Retinal pigment epithelial cell (primary cell): Measurements from ENCODE around the gene SLC26A6.
A peak's percentile ranks its signal among the peaks of the same experiment; 100 is the strongest.

Source experiments
- DNase-seq: peaks from one replicate; pipeline ENCODE4 v3.0.0-alpha.2; 2010; ENCODE audit warnings: low read depth
- H3K4me3 ChIP-seq: 2 replicates; pipeline ENCODE4 v1.5.1; 2011; ENCODE audit warnings: mild to moderate bottlenecking, low read length, control low read depth, moderate library complexity
- TF ChIP-seq, protein P1 (sequence below): conservative IDR thresholded peaks from 2 replicates; pipeline ENCODE4 v1.5.1; 2011; ENCODE audit warnings: low read depth, low read length, control low read depth, inconsistent platforms

The SLC26A6 gene

GRCh38 chr3:48612309-48612708 lies 23.0 kb downstream of the SLC26A6 start:
- DNase-seq: no peak
- TF ChIP-seq, protein P1, sequence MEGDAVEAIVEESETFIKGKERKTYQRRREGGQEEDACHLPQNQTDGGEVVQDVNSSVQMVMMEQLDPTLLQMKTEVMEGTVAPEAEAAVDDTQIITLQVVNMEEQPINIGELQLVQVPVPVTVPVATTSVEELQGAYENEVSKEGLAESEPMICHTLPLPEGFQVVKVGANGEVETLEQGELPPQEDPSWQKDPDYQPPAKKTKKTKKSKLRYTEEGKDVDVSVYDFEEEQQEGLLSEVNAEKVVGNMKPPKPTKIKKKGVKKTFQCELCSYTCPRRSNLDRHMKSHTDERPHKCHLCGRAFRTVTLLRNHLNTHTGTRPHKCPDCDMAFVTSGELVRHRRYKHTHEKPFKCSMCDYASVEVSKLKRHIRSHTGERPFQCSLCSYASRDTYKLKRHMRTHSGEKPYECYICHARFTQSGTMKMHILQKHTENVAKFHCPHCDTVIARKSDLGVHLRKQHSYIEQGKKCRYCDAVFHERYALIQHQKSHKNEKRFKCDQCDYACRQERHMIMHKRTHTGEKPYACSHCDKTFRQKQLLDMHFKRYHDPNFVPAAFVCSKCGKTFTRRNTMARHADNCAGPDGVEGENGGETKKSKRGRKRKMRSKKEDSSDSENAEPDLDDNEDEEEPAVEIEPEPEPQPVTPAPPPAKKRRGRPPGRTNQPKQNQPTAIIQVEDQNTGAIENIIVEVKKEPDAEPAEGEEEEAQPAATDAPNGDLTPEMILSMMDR: no peak
- no peak overlapping the region for H3K4me3 ChIP-seq

DNA sequence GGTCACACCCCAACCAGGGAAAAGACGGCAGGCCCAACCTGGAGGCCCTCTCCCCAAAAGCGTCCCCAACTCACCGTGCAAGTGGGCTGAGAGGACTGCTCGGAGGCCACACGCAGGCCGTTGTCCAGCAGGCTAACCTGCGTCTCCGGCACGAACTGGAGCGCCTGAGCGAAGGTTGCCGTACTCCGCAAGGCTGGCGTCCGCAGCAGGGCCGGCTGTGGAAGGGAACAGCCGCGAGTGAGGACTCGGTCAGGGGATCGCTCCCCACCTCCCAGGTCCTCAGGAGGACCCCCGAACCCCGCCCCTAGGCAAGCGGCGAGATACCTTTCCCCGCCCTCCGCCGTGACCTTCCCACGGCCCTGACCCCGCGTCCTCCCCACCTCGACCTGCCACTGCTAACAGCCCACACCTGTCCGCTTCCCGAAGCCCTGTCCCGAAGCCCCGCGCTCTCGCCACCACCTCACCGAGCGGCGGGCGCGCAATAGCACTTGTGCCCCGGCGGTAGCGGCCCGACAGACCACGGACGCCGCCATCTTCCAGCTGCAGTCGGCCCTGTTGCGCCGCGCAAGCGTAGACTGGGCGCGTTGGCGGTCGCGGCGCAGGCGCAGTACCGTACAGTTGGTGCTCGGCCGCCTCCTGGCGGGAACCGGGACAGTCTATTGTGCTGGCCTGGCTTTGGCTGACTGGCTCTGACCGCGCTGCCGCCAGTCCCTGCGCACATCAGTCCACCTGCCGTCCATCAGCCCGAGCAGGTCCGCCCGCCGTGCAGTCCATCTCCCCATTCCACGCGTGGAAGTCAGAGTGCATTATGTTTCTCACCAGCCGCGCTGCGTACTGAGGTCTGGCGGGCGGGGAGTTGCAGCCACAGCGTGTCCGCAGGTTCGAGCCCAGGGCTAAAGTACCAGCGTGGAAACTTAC lies 25.9 kb downstream of the SLC26A6 start, which contains the start of gene UQCRC1:
UQCRC1 (minus strand) TSS at position 559 of the 918 bp plus-strand sequence; CDS start at position 533, 26 bp downstream.
- peak; percentile 71 for DNase-seq
- H3K4me3 ChIP-seq: peak within 1 kb of the TSS; percentile 95
- TF ChIP-seq, protein P1: peak; percentile 69

- TF ChIP-seq, protein P1: no peak
- no peak for DNase-seq
- no peak overlapping the region for H3K4me3 ChIP-seq
Observed at GRCh38 chr3:48607519-48607918, 27.7 kb downstream of the SLC26A6 start.

DNA sequence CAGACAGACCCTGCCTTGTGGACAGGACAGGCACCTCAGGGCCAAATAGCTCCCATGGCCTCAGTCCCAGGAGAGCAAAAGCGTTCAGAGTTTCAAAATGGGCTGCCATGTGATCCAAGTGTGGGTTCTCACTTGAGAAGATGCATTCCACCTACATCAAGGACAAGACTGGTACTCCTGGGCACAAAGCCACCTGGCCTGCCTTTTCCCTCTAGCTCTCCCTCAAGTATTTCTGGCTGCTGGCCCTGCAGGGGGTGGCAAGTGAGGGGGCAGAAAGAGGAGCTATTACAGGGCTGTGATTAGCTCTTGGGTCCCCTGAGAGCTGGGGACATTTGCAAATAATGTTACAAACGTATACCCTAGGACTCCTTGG lies 33.7 kb downstream of the SLC26A6 start:
- TF ChIP-seq, protein P1: no peak
- DNase-seq: no peak
- H3K4me3 ChIP-seq: no peak overlapping the region

GRCh38 chr3:48600711-48601621 lies 34.3 kb downstream of the SLC26A6 start:
- H3K4me3 ChIP-seq: no peak overlapping the region
- DNase-seq: no peak
- TF ChIP-seq, protein P1: no peak

GRCh38 chr3:48599509-48600285 lies 35.6 kb downstream of the SLC26A6 start:
- no peak overlapping the region for H3K4me3 ChIP-seq
- TF ChIP-seq, protein P1: no peak

More at GRCh38 chr3:48599509-48600285, 35.6 kb downstream of the SLC26A6 start:
- DNase-seq: no peak
